ENCODE measurements around the gene CHCHD3.

The CHCHD3 gene

DNA sequence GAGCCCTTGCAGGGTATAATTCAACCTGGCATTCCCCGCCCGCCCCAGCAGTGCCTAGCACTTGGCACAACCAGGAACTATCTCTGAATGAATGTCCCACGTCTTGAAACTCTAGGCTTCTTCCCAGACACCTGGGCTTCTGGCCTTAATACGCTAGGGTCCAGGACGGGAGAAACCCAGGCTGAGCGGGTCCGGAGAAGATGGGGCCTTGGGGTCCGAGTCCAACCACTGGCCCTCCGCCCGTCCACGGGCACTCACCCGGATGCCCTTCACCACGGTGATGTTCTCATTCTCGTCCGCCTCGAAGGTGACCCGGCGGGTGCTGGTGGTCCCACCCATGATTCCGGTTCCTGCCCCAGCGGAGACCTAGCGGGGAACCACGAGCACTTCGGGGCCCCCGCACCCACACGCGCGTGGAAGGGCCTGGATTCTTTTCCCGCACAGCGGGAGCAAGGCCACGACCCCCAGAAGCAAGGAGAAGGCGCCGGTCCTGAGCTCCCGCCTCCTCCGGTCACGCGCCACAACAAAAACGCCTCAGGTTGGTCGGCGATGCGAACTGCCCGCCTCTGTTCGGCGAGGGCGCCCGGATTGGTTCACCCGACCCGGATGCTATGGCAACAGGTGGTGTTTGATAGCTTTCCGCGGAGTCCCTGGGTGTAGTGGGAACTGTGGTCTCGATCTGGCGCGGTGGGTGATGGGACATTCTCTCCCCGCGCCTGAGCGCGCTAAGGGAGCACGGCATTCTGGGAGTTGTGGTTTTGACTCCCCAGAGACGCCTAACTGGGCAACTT, at the start of gene CHCHD3:
CHCHD3 (minus strand) TSS at position 492 of the 791 bp plus-strand sequence; CDS start at position 339, 153 bp downstream.
- H3K4me3 ChIP-seq (ENCODE audit: low read depth, low read length), result peak within 1 kb of the TSS; percentile 87
- peak; percentile 94 for DNase-seq (ENCODE audit: low read depth)

DNA sequence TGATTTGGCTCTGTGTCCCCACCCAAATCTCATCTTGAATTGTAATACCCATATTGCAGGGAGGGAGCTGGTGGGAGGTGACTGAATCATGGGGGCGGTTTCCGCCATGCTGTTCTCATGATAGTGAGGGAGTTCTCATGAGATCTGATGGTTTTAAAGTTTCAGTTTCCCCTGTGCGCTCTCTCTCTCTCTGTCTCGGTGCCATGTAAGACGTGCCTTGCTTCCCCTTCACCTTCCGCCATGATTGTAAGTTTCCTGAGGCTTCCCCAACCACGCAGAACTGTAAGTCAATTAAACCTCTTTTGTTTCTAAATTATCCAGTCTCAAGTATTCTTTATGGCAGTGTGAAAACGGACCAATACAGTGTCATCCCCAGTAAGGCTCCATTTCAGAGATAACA, 48.3 kb upstream of the CHCHD3 start:
- DNase-seq (ENCODE audit: low read depth), result no peak
- TF ChIP-seq, protein P1, sequence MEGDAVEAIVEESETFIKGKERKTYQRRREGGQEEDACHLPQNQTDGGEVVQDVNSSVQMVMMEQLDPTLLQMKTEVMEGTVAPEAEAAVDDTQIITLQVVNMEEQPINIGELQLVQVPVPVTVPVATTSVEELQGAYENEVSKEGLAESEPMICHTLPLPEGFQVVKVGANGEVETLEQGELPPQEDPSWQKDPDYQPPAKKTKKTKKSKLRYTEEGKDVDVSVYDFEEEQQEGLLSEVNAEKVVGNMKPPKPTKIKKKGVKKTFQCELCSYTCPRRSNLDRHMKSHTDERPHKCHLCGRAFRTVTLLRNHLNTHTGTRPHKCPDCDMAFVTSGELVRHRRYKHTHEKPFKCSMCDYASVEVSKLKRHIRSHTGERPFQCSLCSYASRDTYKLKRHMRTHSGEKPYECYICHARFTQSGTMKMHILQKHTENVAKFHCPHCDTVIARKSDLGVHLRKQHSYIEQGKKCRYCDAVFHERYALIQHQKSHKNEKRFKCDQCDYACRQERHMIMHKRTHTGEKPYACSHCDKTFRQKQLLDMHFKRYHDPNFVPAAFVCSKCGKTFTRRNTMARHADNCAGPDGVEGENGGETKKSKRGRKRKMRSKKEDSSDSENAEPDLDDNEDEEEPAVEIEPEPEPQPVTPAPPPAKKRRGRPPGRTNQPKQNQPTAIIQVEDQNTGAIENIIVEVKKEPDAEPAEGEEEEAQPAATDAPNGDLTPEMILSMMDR (IDR thresholded peaks at IDR 0.05; ENCODE audit: control insufficient read depth, extremely low read depth, insufficient read depth), result no peak
- H3K4me3 ChIP-seq (ENCODE audit: low read depth, low read length), result no peak overlapping the region

More for the DNA sequence above, at the start of gene CHCHD3:
- TF ChIP-seq, protein P1 (IDR thresholded peaks at IDR 0.05; ENCODE audit: control insufficient read depth, extremely low read depth, insufficient read depth), result no peak

DNA sequence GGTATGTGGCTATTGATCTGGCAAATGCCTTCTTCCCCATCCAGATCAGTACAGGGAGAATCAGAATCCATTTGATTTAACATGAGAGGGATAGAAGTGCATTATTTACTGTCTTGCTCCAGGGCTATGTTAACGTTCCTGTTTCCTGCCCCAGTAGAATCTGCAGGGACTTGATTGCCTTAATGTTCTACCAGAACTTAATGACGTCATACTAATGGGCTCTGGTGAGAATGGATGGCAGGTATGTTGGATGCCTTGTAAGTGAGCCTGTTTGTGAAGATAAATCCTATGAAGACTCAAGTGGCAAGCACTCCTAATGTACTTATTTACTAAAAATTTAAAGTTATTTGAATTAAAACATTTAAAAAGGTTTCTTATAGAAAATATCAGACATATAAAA, 44.5 kb upstream of the CHCHD3 start:
- no peak for DNase-seq (ENCODE audit: low read depth)
- no peak overlapping the region for H3K4me3 ChIP-seq (ENCODE audit: low read depth, low read length)
- TF ChIP-seq, protein P1 (IDR thresholded peaks at IDR 0.05; ENCODE audit: control insufficient read depth, extremely low read depth, insufficient read depth), result no peak

DNA sequence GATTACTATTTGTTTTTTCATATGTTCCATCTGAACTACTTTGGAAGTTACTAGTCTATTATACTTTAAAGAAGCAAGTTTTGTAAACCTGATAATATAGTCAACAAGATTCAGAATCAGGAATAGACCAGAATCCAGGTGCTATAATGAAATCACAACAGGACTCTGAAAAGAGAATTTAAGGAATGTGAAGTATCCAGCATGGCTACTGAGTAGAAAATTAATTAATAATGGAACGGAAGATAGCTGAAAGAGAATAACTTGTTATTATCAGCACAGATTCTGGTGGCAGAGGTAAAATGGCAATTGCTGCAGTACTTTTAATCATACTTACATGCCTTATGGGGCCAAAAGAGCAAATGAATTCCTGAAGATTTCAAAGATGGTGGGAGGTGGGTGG, 43.1 kb upstream of the CHCHD3 start:
- DNase-seq (ENCODE audit: low read depth), result no peak
- TF ChIP-seq, protein P1 (IDR thresholded peaks at IDR 0.05; ENCODE audit: control insufficient read depth, extremely low read depth, insufficient read depth), result no peak
- H3K4me3 ChIP-seq (ENCODE audit: low read depth, low read length), result no peak overlapping the region

DNA sequence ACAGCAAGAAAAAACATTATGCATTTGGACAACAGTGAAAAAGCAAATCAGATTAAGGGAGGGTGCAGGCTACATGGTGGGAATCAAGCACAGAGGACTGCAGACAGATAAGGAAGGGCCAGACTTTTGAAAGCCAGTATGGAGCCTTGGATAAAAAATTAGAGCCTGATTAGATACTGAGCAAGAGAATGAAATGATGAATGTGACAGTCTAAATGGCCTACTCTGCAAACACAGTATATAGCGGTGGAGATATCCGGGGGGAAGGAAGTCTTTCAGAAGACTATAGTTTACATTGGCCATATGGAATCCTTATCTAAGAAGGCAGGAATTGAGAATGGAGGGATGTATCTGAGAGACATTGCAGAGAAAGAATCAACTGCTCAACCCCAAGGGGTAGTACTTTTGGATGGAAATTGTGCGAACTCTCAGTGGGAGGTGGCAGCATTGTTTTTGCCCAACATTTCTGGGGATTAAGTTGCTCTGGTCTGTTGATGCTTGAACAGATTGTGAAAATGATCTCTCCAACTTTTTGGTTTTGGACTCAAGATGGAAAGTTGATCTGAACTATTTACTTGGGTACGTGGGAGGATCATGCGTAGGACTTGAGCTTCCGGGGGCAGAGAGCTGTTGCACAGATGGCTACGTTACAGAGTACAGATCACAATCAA, 39.4 kb upstream of the CHCHD3 start:
- DNase-seq (ENCODE audit: low read depth), result no peak
- no peak overlapping the region for H3K4me3 ChIP-seq (ENCODE audit: low read depth, low read length)
- TF ChIP-seq, protein P1 (IDR thresholded peaks at IDR 0.05; ENCODE audit: control insufficient read depth, extremely low read depth, insufficient read depth), result no peak

DNA sequence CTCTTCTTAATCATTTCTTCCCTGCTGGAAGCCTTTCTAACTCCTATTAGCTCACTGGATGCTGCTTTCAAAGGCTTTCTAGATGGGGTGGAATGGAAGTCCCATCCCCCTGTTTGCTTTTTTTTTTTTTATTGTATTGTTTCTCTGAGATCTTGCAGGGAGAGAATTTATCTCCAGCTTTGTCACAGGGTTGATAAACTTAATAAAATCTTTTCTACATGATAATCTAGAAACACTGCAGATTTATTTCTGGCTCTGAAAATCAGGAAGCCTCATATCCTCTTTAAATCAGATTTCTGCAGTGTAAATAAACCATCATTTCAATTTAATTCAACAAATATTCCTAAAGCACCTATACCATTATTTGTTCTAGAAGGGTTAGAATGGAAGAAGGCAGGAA, 37.2 kb upstream of the CHCHD3 start:
- no peak for DNase-seq (ENCODE audit: low read depth)
- TF ChIP-seq, protein P1 (IDR thresholded peaks at IDR 0.05; ENCODE audit: control insufficient read depth, extremely low read depth, insufficient read depth), result no peak
- H3K4me3 ChIP-seq (ENCODE audit: low read depth, low read length), result no peak overlapping the region

Data from LNCaP clone FGC (cell line).